H1 (cell line): Measurements from ENCODE around the gene LRRC4C. TPM values are rescaled to one million over a fixed set of nuclear protein-coding genes. Genes with fewer than 3 reads are reported as not detected.

Source experiments
- CTCF ChIA-PET: fragments of 300-600 bp; sonication (Branson Sonifier 250); formaldehyde crosslinking; loops from one replicate; lab custom pipeline; 2021; ENCODE audit not compliant: partially characterized antibody; lab: Charles Lee
- POLR2A ChIA-PET: fragments of 300-600 bp; sonication (Branson Sonifier 250); formaldehyde crosslinking; loops from one replicate; lab custom pipeline; 2021; ENCODE audit warnings: inconsistent platforms; ENCODE audit not compliant: partially characterized antibody; lab: Charles Lee
- DNase-seq, 2 experiments: peaks; one replicate each; pipeline versions ENCODE4 v3.0.0 to v3.0.0-alpha.2; 2010 to 2022; ENCODE audit warnings: low spot score in 2 of 2, low read depth in 1 of 2, mixed read lengths in 1 of 2
- FAIRE-seq: peaks from 2 replicates; lab custom pipeline; 2011; peaks lifted over from hg19 to GRCh38; lab: Jason Lieb, UNC
- H2AFZ ChIP-seq: 2 replicates; pipeline ENCODE4 v1.8.1; 2012; ENCODE audit warnings: low read length, inconsistent platforms
- H2AK5ac ChIP-seq: 2 replicates; pipeline ENCODE4 v1.6.1; 2013; ENCODE audit warnings: low read depth, low read length
- H2BK120ac ChIP-seq: replicated peaks from 2 replicates; pipeline ENCODE3; 2013; ENCODE audit warnings: low read depth, low read length, inconsistent platforms
- H2BK12ac ChIP-seq: 2 replicates; pipeline ENCODE4 v1.6.1; 2013; ENCODE audit warnings: low read depth, low read length
- H2BK15ac ChIP-seq: 2 replicates; pipeline ENCODE4 v1.6.1; 2013; ENCODE audit warnings: low read length
- H2BK20ac ChIP-seq: 2 replicates; pipeline ENCODE4 v1.6.1; 2013; ENCODE audit warnings: low read length
- H2BK5ac ChIP-seq: 2 replicates; pipeline ENCODE4 v1.6.1; 2013; ENCODE audit warnings: low read depth, low read length
- H3K14ac ChIP-seq: 2 replicates; pipeline ENCODE4 v1.6.1; 2013; ENCODE audit warnings: inconsistent platforms; ENCODE audit not compliant: insufficient read length
- H3K18ac ChIP-seq: 2 replicates; pipeline ENCODE4 v1.6.1; 2013; ENCODE audit warnings: low read length; ENCODE audit errors: extremely low read depth
- H3K23ac ChIP-seq: 2 replicates; pipeline ENCODE4 v1.6.1; 2013; ENCODE audit warnings: inconsistent platforms; ENCODE audit not compliant: insufficient read length
- H3K23me2 ChIP-seq: 2 replicates; pipeline ENCODE4 v1.6.1; 2013; ENCODE audit warnings: low read depth, low read length
- H3K27ac ChIP-seq: 2 replicates; pipeline ENCODE4 v1.6.1; 2011; ENCODE audit warnings: low read depth, low read length, inconsistent platforms
- H3K27me3 ChIP-seq, 4 experiments: replicated peaks in 1 of 4; 1 replicate in 1 of 4; 2 replicates in 3 of 4; pipeline versions ENCODE4 v1.6.1 to v1.8.1; 2011 to 2013; ENCODE audit warnings: low read length in 3 of 4, mild to moderate bottlenecking in 3 of 4, inconsistent platforms in 2 of 4, mixed read lengths in 2 of 4, moderate library complexity in 1 of 4; ENCODE audit not compliant: control insufficient read depth in 3 of 4, insufficient read depth in 3 of 4; ENCODE audit errors: extremely low read depth in 1 of 4
- H3K36me3 ChIP-seq, 4 experiments: 2 replicates each; pipeline versions ENCODE4 v1.6.1 to v1.8.1; 2011 to 2013; ENCODE audit warnings: mild to moderate bottlenecking in 4 of 4, low read length in 3 of 4, moderate library complexity in 2 of 4, control low read depth in 1 of 4, inconsistent platforms in 1 of 4; ENCODE audit not compliant: insufficient read depth in 4 of 4, control insufficient read depth in 2 of 4
- H3K4ac ChIP-seq: replicated peaks from 2 replicates; pipeline ENCODE3; 2013; ENCODE audit warnings: low read length, low read depth, mixed read lengths, inconsistent platforms; ENCODE audit not compliant: insufficient read length
- H3K4me1 ChIP-seq, 4 experiments: replicated peaks in 1 of 4; 1 replicate in 1 of 4; 2 replicates in 3 of 4; pipeline versions ENCODE4 v1.6.1 to v1.8.1; 2011 to 2013; ENCODE audit warnings: low read length in 3 of 4, inconsistent platforms in 2 of 4, mixed read lengths in 1 of 4; ENCODE audit not compliant: insufficient read depth in 4 of 4, control insufficient read depth in 3 of 4
- H3K4me2 ChIP-seq, 2 experiments: 2 replicates each; pipeline versions ENCODE4 v1.6.1 to v1.8.1; 2011 to 2013; ENCODE audit warnings: low read depth in 2 of 2, low read length in 2 of 2, control low read depth in 1 of 2, inconsistent platforms in 1 of 2, mild to moderate bottlenecking in 1 of 2; ENCODE audit not compliant: insufficient read depth in 1 of 2
- H3K4me3 ChIP-seq, 4 experiments: fragments of 200-600, 300-600 bp in 1 of 4; sonication (generic), shearing (Covaris generic), sonication (Bioruptor Twin) in 1 of 4; 2 replicates each; pipeline versions ENCODE4 v1.5.1 to v1.8.1; 2011 to 2016; ENCODE audit warnings: low read length in 4 of 4, low read depth in 3 of 4, control low read depth in 2 of 4, inconsistent platforms in 2 of 4, mild to moderate bottlenecking in 2 of 4, mixed read lengths in 1 of 4, moderate library complexity in 1 of 4; ENCODE audit not compliant: insufficient read depth in 2 of 4; ENCODE audit errors: extremely low read depth in 1 of 4
- H3K56ac ChIP-seq: replicated peaks from 2 replicates; pipeline ENCODE3; 2013; ENCODE audit warnings: low read depth, mild to moderate bottlenecking, mixed read lengths, low read length, inconsistent platforms; ENCODE audit not compliant: insufficient read length
- H3K79me1 ChIP-seq: 2 replicates; pipeline ENCODE4 v1.6.1; 2013; ENCODE audit warnings: low read depth, low read length, control low read depth
- H3K79me2 ChIP-seq, 2 experiments: 2 replicates each; pipeline versions ENCODE4 v1.6.1 to v1.8.1; 2012 to 2013; ENCODE audit warnings: low read length in 2 of 2, mild to moderate bottlenecking in 2 of 2, inconsistent platforms in 1 of 2; ENCODE audit not compliant: insufficient read depth in 2 of 2, control insufficient read depth in 1 of 2
- H3K9ac ChIP-seq, 4 experiments: replicated peaks in 1 of 4; 1 replicate in 1 of 4; 2 replicates in 3 of 4; pipeline versions ENCODE4 v1.6.1 to v1.8.1; 2011 to 2013; ENCODE audit warnings: low read depth in 3 of 4, low read length in 3 of 4, control low read depth in 2 of 4, mild to moderate bottlenecking in 2 of 4, moderate library complexity in 2 of 4, inconsistent platforms in 1 of 4; ENCODE audit errors: extremely low read depth in 1 of 4
- H3K9me3 ChIP-seq, 2 experiments: 2 replicates each; pipeline versions ENCODE4 v1.6.1 to v1.8.1; 2012 to 2013; ENCODE audit warnings: mild to moderate bottlenecking in 2 of 2, moderate library complexity in 2 of 2, control low read depth in 1 of 2, inconsistent platforms in 1 of 2, low read depth in 1 of 2, low read length in 1 of 2, mixed read lengths in 1 of 2; ENCODE audit not compliant: insufficient read depth in 2 of 2
- H4K20me1 ChIP-seq, 2 experiments: replicated peaks in 1 of 2; 2 replicates each; pipeline versions ENCODE3 to v1.8.1; 2011 to 2013; ENCODE audit warnings: inconsistent platforms in 2 of 2, low read length in 2 of 2, mild to moderate bottlenecking in 1 of 2; ENCODE audit not compliant: insufficient read depth in 2 of 2, control insufficient read depth in 1 of 2
- H4K5ac ChIP-seq: 2 replicates; pipeline ENCODE4 v1.6.1; 2013; ENCODE audit warnings: low read length, low read depth, mixed read lengths, inconsistent platforms; ENCODE audit not compliant: insufficient read length
- H4K8ac ChIP-seq: 2 replicates; pipeline ENCODE4 v1.8.0; 2013; ENCODE audit warnings: mild to moderate bottlenecking, moderate library complexity, low read length, inconsistent platforms; ENCODE audit not compliant: insufficient read depth; ENCODE audit errors: extremely low read depth
- H4K91ac ChIP-seq: replicated peaks from 2 replicates; pipeline ENCODE3; 2013; ENCODE audit warnings: low read length, mixed read lengths, inconsistent platforms; ENCODE audit not compliant: insufficient read length
- GABPA ChIP-seq: IDR thresholded peaks from 2 replicates; pipeline ENCODE4 v1.6.1; 2011; ENCODE audit warnings: mild to moderate bottlenecking, low read length, moderate library complexity, borderline replicate concordance; ENCODE audit not compliant: insufficient read depth
- POU5F1 ChIP-seq: IDR thresholded peaks from 2 replicates; pipeline ENCODE4 v1.6.1; 2011; ENCODE audit warnings: low read depth, mild to moderate bottlenecking, low read length, moderate library complexity
- SP1 ChIP-seq: IDR thresholded peaks from 2 replicates; pipeline ENCODE4 v1.6.1; 2011; ENCODE audit warnings: low read depth, low read length
- SP4 ChIP-seq: IDR thresholded peaks from 2 replicates; pipeline ENCODE4 v1.6.1; 2012; ENCODE audit warnings: low read length, inconsistent platforms
- SRF ChIP-seq: IDR thresholded peaks from 2 replicates; pipeline ENCODE4 v1.6.1; 2011; ENCODE audit warnings: mild to moderate bottlenecking, low read depth, low read length, moderate library complexity
- USF2 ChIP-seq: IDR thresholded peaks from 2 replicates; pipeline ENCODE4 v1.6.1; 2011; ENCODE audit warnings: low read length, improper control_type of control experiment
- WGBS, 2 experiments: shearing (Covaris generic) in 1 of 2; methylation state at CpG; one replicate each; pipeline versions ENCODE4 v1.1.6 to v1.1.7; 2013 to 2015; ENCODE audit warnings: low lambda C conversion rate in 2 of 2, mixed read lengths in 2 of 2, inconsistent platforms in 1 of 2, low coverage in 1 of 2, missing lambda C conversion rate in 1 of 2; ENCODE audit not compliant: insufficient replicate concordance in 2 of 2, insufficient coverage in 1 of 2, insufficient read length in 1 of 2; ENCODE audit errors: extremely low coverage in 1 of 2, missing lambda C conversion rate in 1 of 2; 5-methylcytosine and 5-hydroxymethylcytosine counted together
- polyA plus RNA-seq, 7 experiments: library from polyadenylated mRNA; depleted of rRNA in 3 of 7; stranded (reverse) in 5 of 7; unstranded in 2 of 7; fragments of >200 nt in 5 of 7; fragments of 200-250 nt in 2 of 7; gene quantifications; 1 replicate in 5 of 7; 2 replicates in 1 of 7; 4 replicates in 1 of 7; pipeline versions ENCODE4 v1.2.1 to v1.2.3, GENCODE V29; 2011 to 2013; ENCODE audit warnings: missing spikeins in 2 of 7, mixed read lengths in 2 of 7
- total RNA-seq: library from RNA; stranded (reverse); fragmentation: NEBNext Ultra II Directional; extraction: Animal tissue kit (Norgen Biotek cat#: 25700); gene quantifications from 2 replicates; pipeline ENCODE4 v1.2.1, GENCODE V29; 2021

LRRC4C gene
- total and polyA plus RNA-seq, 2 of the 8 experiments (the other 6 are each of a cell fraction or from before 2014, with no cell fraction given), result 0.23 to 2.2 TPM

GRCh38 chr11:40491341-40491740, 968.1 kb downstream of the LRRC4C start:
- H4K20me1 ChIP-seq, result no peaks in the 10 kb centered on the region
- H3K4me1 ChIP-seq, result no peaks in the 10 kb centered on the region
- no peak overlapping the region for H4K91ac ChIP-seq
- H2BK5ac ChIP-seq, result no peak overlapping the region
- no peaks in the 10 kb centered on the region for H3K23me2 ChIP-seq
- ChIA-PET POLR2A (no interaction called here), CTCF (no interaction called here)
- 94% methylated on average over 3 of the region's 3 CpGs; no CpG with 5 or more reads in 1 of the 2 experiments for WGBS, 2 experiments
- H3K18ac ChIP-seq, result no peak overlapping the region
- no peak for FAIRE-seq
- no peaks in the 10 kb centered on the region for H3K9me3 ChIP-seq
- H2AFZ ChIP-seq, result 0 out of 2 replicates have a peak overlapping the region, but pooled peaks have one; percentile 82
- no peak overlapping the region for H3K4ac ChIP-seq
- no peaks in the 10 kb centered on the region for H3K79me1 ChIP-seq
- no peak overlapping the region for H3K23ac ChIP-seq
- H4K5ac ChIP-seq, result no peak overlapping the region
- no peaks in the 10 kb centered on the region for H3K27me3 ChIP-seq
- no peak for DNase-seq
- no peak overlapping the region for H2AK5ac ChIP-seq
- no peak overlapping the region for H3K9ac ChIP-seq
- H3K4me3 ChIP-seq, result no peak overlapping the region
- H2BK120ac ChIP-seq, result no peak overlapping the region
- H3K4me2 ChIP-seq, result no peak overlapping the region
- H3K14ac ChIP-seq, result no peak overlapping the region
- no peaks in the 10 kb centered on the region; a peak in 1 of 8 replicates for H3K36me3 ChIP-seq
- no peak overlapping the region for H3K56ac ChIP-seq
- no peak overlapping the region for H2BK15ac ChIP-seq
- H4K8ac ChIP-seq, result no peak overlapping the region
- no peak overlapping the region for H2BK12ac ChIP-seq
- H3K79me2 ChIP-seq, result no peaks in the 10 kb centered on the region
- H3K27ac ChIP-seq, result no peak overlapping the region
- no peak overlapping the region for H2BK20ac ChIP-seq
- TF ChIP-seq SP4 (no peak), SRF (no peak), POU5F1 (no peak), USF2 (no peak), SP1 (no peak), GABPA (no peak)
